HepG2 (cell line): ENCODE results near the gene METTL23. TPM values are rescaled to one million over a fixed set of nuclear protein-coding genes. Genes with fewer than 3 reads are reported as not detected.

ENCODE experiments used
- HNF1A ChIP-seq, 2 experiments: sonication (generic) in 1 of 2; formaldehyde crosslinking in 1 of 2; IDR thresholded peaks; 2 replicates each; pipeline versions ENCODE4 v1.4.0 to v1.6.1; 2016 to 2020; ENCODE audit warnings: borderline replicate concordance in 1 of 2, low read depth in 1 of 2, mild to moderate bottlenecking in 1 of 2, missing genetic modification reagents in 1 of 2
- KDM5B ChIP-seq: sonication (generic); formaldehyde crosslinking; IDR thresholded peaks from 2 replicates; pipeline ENCODE4 v1.4.0; 2020; ENCODE audit warnings: missing genetic modification reagents, mild to moderate bottlenecking, borderline replicate concordance
- KLF11 ChIP-seq: IDR thresholded peaks from 2 replicates; pipeline ENCODE4 v1.6.1; 2016; ENCODE audit warnings: missing compliant biosample characterization
- LCORL ChIP-seq, 2 experiments: fragments of 450-650 bp in 1 of 2; sonication (generic) in 1 of 2; formaldehyde crosslinking in 1 of 2; IDR thresholded peaks; 2 replicates each; pipeline versions ENCODE4 v1.5.0 to v1.6.1; 2017 to 2020; ENCODE audit warnings: antibody characterized with exemption in 1 of 2, missing genetic modification reagents in 1 of 2
- MXI1 ChIP-seq: IDR thresholded peaks from 3 replicates; pipeline ENCODE4 v1.6.1; 2012; ENCODE audit warnings: low read depth, low read length, inconsistent platforms, borderline replicate concordance
- NCOA5 ChIP-seq: sonication (generic); formaldehyde crosslinking; IDR thresholded peaks from 2 replicates; pipeline ENCODE4 v1.4.0; 2020; ENCODE audit warnings: missing genetic modification reagents
- NFAT5 ChIP-seq: sonication (generic); formaldehyde crosslinking; IDR thresholded peaks from 2 replicates; pipeline ENCODE4 v1.4.0; 2020; ENCODE audit warnings: missing genetic modification reagents
- NFE2L2 ChIP-seq: fragments of 150-350 bp; IDR thresholded peaks from 2 replicates; pipeline ENCODE4 v1.6.1; 2014; ENCODE audit warnings: low read length
- SIN3A ChIP-seq: IDR thresholded peaks from 2 replicates; pipeline ENCODE4 v1.6.1; 2011; ENCODE audit warnings: low read depth, mild to moderate bottlenecking, control low read depth, low read length, borderline replicate concordance
- ZNF367 ChIP-seq: sonication (generic); formaldehyde crosslinking; IDR thresholded peaks from 2 replicates; pipeline ENCODE4 v1.4.0; 2020; ENCODE audit warnings: missing genetic modification reagents, borderline replicate concordance
- ZNF589 ChIP-seq: sonication (generic); formaldehyde crosslinking; conservative IDR thresholded peaks from 2 replicates; pipeline ENCODE4 v1.8.0; 2022; ENCODE audit warnings: mild to moderate bottlenecking, moderate library complexity, missing genetic modification reagents
- ZNF605 ChIP-seq: sonication (generic); formaldehyde crosslinking; IDR thresholded peaks from 2 replicates; pipeline ENCODE4 v1.8.0; 2022; ENCODE audit warnings: mild to moderate bottlenecking, missing genetic modification reagents
- ZNF660 ChIP-seq: sonication (generic); formaldehyde crosslinking; IDR thresholded peaks from 2 replicates; pipeline ENCODE4 v1.5.1; 2020; ENCODE audit warnings: mild to moderate bottlenecking, low read depth, missing genetic modification reagents, borderline replicate concordance
- ZSCAN20 ChIP-seq: sonication (generic); formaldehyde crosslinking; IDR thresholded peaks from 2 replicates; pipeline ENCODE4 v1.4.0; 2020; ENCODE audit warnings: missing genetic modification reagents, mild to moderate bottlenecking, borderline replicate concordance
- polyA plus RNA-seq, 8 experiments: library from polyadenylated mRNA; depleted of rRNA in 3 of 8; stranded (reverse) in 7 of 8; unstranded in 1 of 8; fragments of >200 nt; fragmentation: Illumina TruSeq in 4 of 8; extraction: Trizol in 4 of 8; gene quantifications; 2 replicates each; pipeline versions ENCODE4 v1.2.1 to v1.2.3, GENCODE V29; 2011 to 2016; ENCODE audit warnings: low read depth in 4 of 8, missing spikeins in 1 of 8, mixed read lengths in 1 of 8; ENCODE audit not compliant: insufficient read depth in 1 of 8
- total RNA-seq, 5 experiments: library from RNA; depleted of rRNA; stranded (reverse); fragments of >200 nt; fragmentation: Illumina TruSeq; extraction: Trizol; gene quantifications; 2 replicates each; pipeline ENCODE4 v1.2.3, GENCODE V29; 2016; ENCODE audit warnings: low read depth in 1 of 5
- TF ChIP-seq, protein P1 (sequence below): sonication (generic); formaldehyde crosslinking; IDR thresholded peaks from 2 replicates; pipeline ENCODE4 v1.4.0; 2020; ENCODE audit warnings: missing genetic modification reagents

METTL23 gene
- total and polyA plus RNA-seq, 2 of the 13 experiments (the other 11 are each of a cell fraction or from before 2014, with no cell fraction given): 39.9 to 104 TPM

- TF ChIP-seq HNF1A (IDR thresholded peaks at IDR 0.05; ENCODE audit: low read depth): 0 out of 2 replicates have a peak, but pooled peaks have one; percentile 18
- TF ChIP-seq HNF1A (CRISPR knock-in tag; IDR thresholded peaks at IDR 0.05; ENCODE audit: borderline replicate concordance): no peak
- no peak; the same call in 1 of the 2 replicates for TF ChIP-seq KDM5B (CRISPR knock-in tag)
- TF ChIP-seq SIN3A: peak; percentile 53; the same call in 1 of the 2 replicates
- no peak for TF ChIP-seq ZSCAN20 (CRISPR knock-in tag)
- TF ChIP-seq, protein P1, sequence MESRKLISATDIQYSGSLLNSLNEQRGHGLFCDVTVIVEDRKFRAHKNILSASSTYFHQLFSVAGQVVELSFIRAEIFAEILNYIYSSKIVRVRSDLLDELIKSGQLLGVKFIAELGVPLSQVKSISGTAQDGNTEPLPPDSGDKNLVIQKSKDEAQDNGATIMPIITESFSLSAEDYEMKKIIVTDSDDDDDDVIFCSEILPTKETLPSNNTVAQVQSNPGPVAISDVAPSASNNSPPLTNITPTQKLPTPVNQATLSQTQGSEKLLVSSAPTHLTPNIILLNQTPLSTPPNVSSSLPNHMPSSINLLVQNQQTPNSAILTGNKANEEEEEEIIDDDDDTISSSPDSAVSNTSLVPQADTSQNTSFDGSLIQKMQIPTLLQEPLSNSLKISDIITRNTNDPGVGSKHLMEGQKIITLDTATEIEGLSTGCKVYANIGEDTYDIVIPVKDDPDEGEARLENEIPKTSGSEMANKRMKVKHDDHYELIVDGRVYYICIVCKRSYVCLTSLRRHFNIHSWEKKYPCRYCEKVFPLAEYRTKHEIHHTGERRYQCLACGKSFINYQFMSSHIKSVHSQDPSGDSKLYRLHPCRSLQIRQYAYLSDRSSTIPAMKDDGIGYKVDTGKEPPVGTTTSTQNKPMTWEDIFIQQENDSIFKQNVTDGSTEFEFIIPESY (CRISPR knock-in tag): no peak
- TF ChIP-seq NFAT5 (CRISPR knock-in tag): no peak
- TF ChIP-seq ZNF367: no peak
- 0 out of 2 replicates have a peak, but pooled peaks have one; percentile 47 for TF ChIP-seq KLF11
- TF ChIP-seq LCORL (IDR thresholded peaks at IDR 0.05): no peak
- peak; percentile 85 for TF ChIP-seq LCORL (CRISPR knock-in tag; IDR thresholded peaks at IDR 0.05)
- TF ChIP-seq NCOA5 (CRISPR knock-in tag): no peak
- TF ChIP-seq ZNF589 (CRISPR knock-in tag): no peak
- no peak for TF ChIP-seq ZNF660 (CRISPR knock-in tag)
- TF ChIP-seq MXI1: no peak; the same call in 2 of the 3 replicates
- TF ChIP-seq NFE2L2: no peak
- TF ChIP-seq ZNF605 (CRISPR knock-in tag): peak; percentile 66; the same call in 1 of the 2 replicates
Observed at GRCh38 chr17:76691379-76692191, 35.1 kb upstream of the METTL23 start (continued).
